Activated CD8-positive, alpha-beta memory T cell treated with anti-CD3 and anti-CD28 coated beads, Interleukin-2, amount 50 U/mL, for 24 hours (primary cell): Measurements from ENCODE around the gene MGAT5.

ENCODE experiments used
- DNase-seq: peaks from one replicate; pipeline ENCODE4 v3.0.0-alpha.2; 2020; ENCODE audit errors: extremely low read depth

Gene MGAT5

GRCh38 chr2:134396493-134396892 lies 142.6 kb downstream of the MGAT5 start:
- no peak for DNase-seq

- no peak for DNase-seq
These were observed 143.4 kb downstream of the MGAT5 start for GRCh38 chr2:134397146-134397896.

- no peak for DNase-seq
These were observed 144.4 kb downstream of the MGAT5 start for GRCh38 chr2:134398300-134398699.

GRCh38 chr2:134399096-134399495 lies 145.2 kb downstream of the MGAT5 start:
- DNase-seq, result no peak

- no peak for DNase-seq
These were observed 147.2 kb downstream of the MGAT5 start for GRCh38 chr2:134401081-134401497.

GRCh38 chr2:134401789-134402188 lies 147.9 kb downstream of the MGAT5 start:
- no peak for DNase-seq

GRCh38 chr2:134402410-134402809 lies 148.5 kb downstream of the MGAT5 start:
- DNase-seq, result no peak

- no peak for DNase-seq
These were observed 151.8 kb downstream of the MGAT5 start for GRCh38 chr2:134405611-134406081.

- DNase-seq, result no peak
These were observed 152.4 kb downstream of the MGAT5 start for GRCh38 chr2:134406311-134406710.

- no peak for DNase-seq
These were observed 152.9 kb downstream of the MGAT5 start for GRCh38 chr2:134406736-134407135.

- no peak for DNase-seq
These were observed 153.4 kb downstream of the MGAT5 start for GRCh38 chr2:134407154-134407890.

GRCh38 chr2:134408386-134408785 lies 154.5 kb downstream of the MGAT5 start:
- no peak for DNase-seq

- no peak for DNase-seq
These were observed 154.9 kb downstream of the MGAT5 start for GRCh38 chr2:134408791-134409190.

GRCh38 chr2:134410006-134410405 lies 156.1 kb downstream of the MGAT5 start:
- no peak for DNase-seq

- DNase-seq, result no peak
These were observed 157.0 kb downstream of the MGAT5 start for GRCh38 chr2:134410831-134411231.

- no peak for DNase-seq
These were observed 157.5 kb downstream of the MGAT5 start for GRCh38 chr2:134411279-134411827.

GRCh38 chr2:134411828-134412638 lies 158.2 kb downstream of the MGAT5 start:
- DNase-seq, result peak; percentile 29

GRCh38 chr2:134412639-134412999 lies 158.7 kb downstream of the MGAT5 start:
- no peak for DNase-seq

- DNase-seq, result no peak
These were observed 159.6 kb downstream of the MGAT5 start for GRCh38 chr2:134413430-134413829.

- no peak for DNase-seq
These were observed 160.0 kb downstream of the MGAT5 start for GRCh38 chr2:134413912-134414311.

GRCh38 chr2:134416018-134416417 lies 162.1 kb downstream of the MGAT5 start:
- no peak for DNase-seq

- DNase-seq, result no peak
These were observed 162.8 kb downstream of the MGAT5 start for GRCh38 chr2:134416637-134417036.
